ENCODE results near the gene TECTB.

The TECTB gene

GRCh38 chr10:112348759-112349158 lies 65.6 kb downstream of the TECTB start:
- no peak for DNase-seq (ENCODE audit: low spot score)

- DNase-seq (ENCODE audit: low spot score) = no peak
Measured at GRCh38 chr10:112349521-112350085, 66.4 kb downstream of the TECTB start.

- no peak for DNase-seq (ENCODE audit: low spot score)
Measured at GRCh38 chr10:112351146-112351545, 67.9 kb downstream of the TECTB start.

- DNase-seq (ENCODE audit: low spot score) = no peak
Measured at GRCh38 chr10:112352044-112352443, 68.8 kb downstream of the TECTB start.

- no peak for DNase-seq (ENCODE audit: low spot score)
Measured at GRCh38 chr10:112353046-112353445, 69.8 kb downstream of the TECTB start.
